Endothelial cell (in vitro differentiated cells): Measurements from ENCODE around the gene ABLIM1. TPM values are rescaled to one million over a fixed set of nuclear protein-coding genes. Genes with fewer than 3 reads are reported as not detected.

Experiments used
- DNase-seq: peaks from one replicate; pipeline ENCODE4 v3.0.0; 2021; ENCODE audit warnings: low spot score
- H3K27ac Mint-ChIP-seq: one replicate; pipeline ENCODE4 v1.8.0; 2021; ENCODE audit warnings: mixed read lengths, inconsistent platforms; ENCODE audit not compliant: unreplicated experiment
- H3K27me3 Mint-ChIP-seq: one replicate; pipeline ENCODE4 v1.8.0; 2021; ENCODE audit warnings: mild to moderate bottlenecking, moderate library complexity, mixed read lengths, inconsistent platforms; ENCODE audit not compliant: unreplicated experiment
- H3K36me3 Mint-ChIP-seq: one replicate; pipeline ENCODE4 v1.8.0; 2021; ENCODE audit warnings: mild to moderate bottlenecking, low read depth, mixed read lengths, inconsistent platforms; ENCODE audit not compliant: unreplicated experiment
- H3K4me1 Mint-ChIP-seq: one replicate; pipeline ENCODE4 v1.8.0; 2021; ENCODE audit warnings: mild to moderate bottlenecking, mixed read lengths, inconsistent platforms; ENCODE audit not compliant: unreplicated experiment
- H3K4me3 Mint-ChIP-seq: one replicate; pipeline ENCODE4 v1.8.0; 2021; ENCODE audit warnings: mild to moderate bottlenecking, mixed read lengths, inconsistent platforms; ENCODE audit not compliant: unreplicated experiment
- H3K9me3 Mint-ChIP-seq: one replicate; pipeline ENCODE4 v1.8.0; 2021; ENCODE audit warnings: mixed read lengths, inconsistent platforms; ENCODE audit not compliant: unreplicated experiment
- CTCF ChIP-seq: fragments of 200-600 bp; sonication (generic); IDR thresholded peaks from one replicate; pipeline ENCODE4 v1.5.0; 2021; ENCODE audit warnings: antibody characterized with exemption; ENCODE audit not compliant: unreplicated experiment
- total RNA-seq: library from RNA; stranded (reverse); fragmentation: NEBNext Ultra II Directional; extraction: Animal tissue kit (Norgen Biotek cat#: 25700); gene quantifications from one replicate; pipeline ENCODE4 v1.2.1, GENCODE V29; 2021; ENCODE audit not compliant: unreplicated experiment

The ABLIM1 gene
- total RNA-seq, 1 donor from 2014 or later = 55.9 TPM

GRCh38 chr10:114395366-114396022 is 262.6 kb downstream of the ABLIM1 start:
- Mint-ChIP-seq H3K4me1 (peaks cover 4% of the 10 kb centered on the region), H3K36me3 (no peaks in the 10 kb centered on the region), H3K27ac (no peak overlapping the region), H3K27me3 (peaks cover 11% of the 10 kb centered on the region), H3K9me3 (no peaks in the 10 kb centered on the region), H3K4me3 (no peak overlapping the region)
- TF ChIP-seq CTCF = no peak
- DNase-seq = no peak

DNA sequence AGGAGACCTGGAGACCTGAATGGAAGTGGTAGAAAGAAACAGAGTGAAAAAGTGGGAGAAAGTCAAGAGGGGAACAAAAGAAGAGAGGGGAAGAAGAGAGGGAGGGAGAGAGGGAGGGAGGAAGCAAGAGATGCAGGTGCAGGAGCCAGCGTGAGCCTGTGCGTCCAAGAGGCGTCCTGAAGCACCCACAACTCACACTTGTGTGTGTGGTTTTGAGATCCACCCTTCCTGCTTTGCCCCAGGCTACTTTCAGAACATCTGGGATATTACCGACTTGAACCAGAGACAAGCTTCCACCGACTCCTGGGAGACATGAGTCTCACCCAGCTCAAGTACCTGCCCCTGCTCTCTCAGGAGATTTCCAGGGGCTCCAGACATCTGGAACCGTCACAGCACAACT is 263.5 kb downstream of the ABLIM1 start:
- peaks cover 1% of the 10 kb centered on the region for H3K4me1 Mint-ChIP-seq
- H3K9me3 Mint-ChIP-seq = no peaks in the 10 kb centered on the region
- TF ChIP-seq CTCF = no peak
- DNase-seq = no peak
- H3K27me3 Mint-ChIP-seq = peaks cover 11% of the 10 kb centered on the region
- no peak overlapping the region for H3K27ac Mint-ChIP-seq
- no peak overlapping the region for H3K4me3 Mint-ChIP-seq
- no peaks in the 10 kb centered on the region for H3K36me3 Mint-ChIP-seq

DNA sequence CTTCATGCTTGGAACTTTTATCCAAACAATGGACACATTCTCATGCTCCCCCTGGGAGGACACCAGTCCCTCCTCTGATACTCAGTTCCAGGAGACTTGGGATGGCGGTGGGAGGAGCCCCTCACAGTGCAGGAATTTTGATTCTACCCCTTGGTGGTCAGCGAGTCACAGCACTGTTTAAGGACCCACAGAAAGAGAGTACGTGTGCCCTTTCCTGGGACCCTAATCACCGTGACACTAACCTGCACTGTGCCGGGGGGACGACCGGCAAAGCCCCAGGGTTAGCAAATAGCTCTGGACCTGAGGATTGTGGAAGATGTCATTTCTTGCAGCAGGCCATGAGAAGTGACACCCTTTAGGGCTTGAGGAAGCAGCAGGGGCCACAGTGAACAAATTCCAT is 264.2 kb downstream of the ABLIM1 start:
- TF ChIP-seq CTCF = no peak
- H3K9me3 Mint-ChIP-seq = no peaks in the 10 kb centered on the region
- H3K4me1 Mint-ChIP-seq = no peaks in the 10 kb centered on the region
- no peak overlapping the region for H3K4me3 Mint-ChIP-seq
- no peak for DNase-seq
- H3K27ac Mint-ChIP-seq = no peak overlapping the region
- peaks cover 9% of the 10 kb centered on the region for H3K27me3 Mint-ChIP-seq
- no peaks in the 10 kb centered on the region for H3K36me3 Mint-ChIP-seq

DNA sequence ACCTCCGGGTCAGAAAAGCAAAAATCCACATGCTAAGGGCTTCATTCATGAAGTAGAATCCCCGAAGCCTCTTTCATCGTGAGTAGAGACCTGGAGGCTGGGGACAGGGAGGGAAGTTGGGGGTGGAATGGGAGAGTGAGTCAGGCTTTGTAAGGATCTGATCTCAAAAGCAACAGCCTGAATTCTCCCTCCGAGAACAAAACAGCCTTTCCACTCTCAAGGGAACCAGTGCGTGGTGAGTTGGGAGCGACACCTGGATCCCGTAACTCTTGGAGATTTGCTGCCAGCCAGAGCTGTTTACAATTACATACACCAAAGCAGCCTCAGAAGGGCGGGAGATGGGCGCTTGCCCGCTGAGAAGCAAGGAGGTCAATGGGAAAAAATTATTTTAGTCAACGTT is 264.6 kb downstream of the ABLIM1 start:
- DNase-seq = no peak
- no peaks in the 10 kb centered on the region for H3K36me3 Mint-ChIP-seq
- no peak for TF ChIP-seq CTCF
- no peaks in the 10 kb centered on the region for H3K4me1 Mint-ChIP-seq
- peak overlapping the region; percentile 24 for H3K27ac Mint-ChIP-seq
- no peaks in the 10 kb centered on the region for H3K9me3 Mint-ChIP-seq
- H3K4me3 Mint-ChIP-seq = no peak overlapping the region
- peaks cover 9% of the 10 kb centered on the region for H3K27me3 Mint-ChIP-seq

DNA sequence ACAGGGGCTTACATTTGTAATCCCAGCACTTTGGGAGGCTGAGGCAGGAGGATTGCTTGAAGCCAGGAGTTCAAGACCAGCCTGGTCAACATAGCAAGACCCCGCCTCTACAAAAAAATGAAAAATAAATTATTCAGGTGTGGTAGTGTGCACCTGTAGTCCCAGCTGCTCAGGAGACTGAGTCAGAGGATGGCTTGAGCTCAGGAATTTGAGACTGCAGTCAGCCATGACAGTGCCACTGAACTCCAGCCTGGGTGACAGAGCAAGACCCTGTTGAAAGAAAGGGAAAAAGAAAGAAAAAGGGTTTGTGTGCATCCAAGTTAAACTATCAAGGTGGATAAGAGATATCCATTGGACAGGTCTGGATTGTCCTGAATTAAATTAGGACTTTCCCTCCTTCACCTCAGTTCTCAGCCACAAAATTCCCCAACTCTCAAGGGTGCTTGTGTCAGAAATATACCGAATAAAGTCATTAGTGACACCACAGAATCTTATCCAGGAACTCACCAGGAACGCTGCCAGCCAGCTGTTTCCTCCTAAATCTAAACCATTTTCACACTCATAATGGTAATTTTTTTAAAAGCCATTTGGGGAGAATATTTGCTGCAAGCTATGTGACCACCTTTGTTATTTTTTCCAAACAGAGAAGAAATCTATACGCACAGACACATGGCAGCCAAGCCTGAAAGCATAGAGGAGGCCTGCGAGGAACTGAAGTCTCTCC is 265.8 kb downstream of the ABLIM1 start:
- no peak overlapping the region for H3K27ac Mint-ChIP-seq
- no peak for TF ChIP-seq CTCF
- no peaks in the 10 kb centered on the region for H3K9me3 Mint-ChIP-seq
- no peaks in the 10 kb centered on the region for H3K36me3 Mint-ChIP-seq
- no peak overlapping the region for H3K4me3 Mint-ChIP-seq
- no peak for DNase-seq
- no peaks in the 10 kb centered on the region for H3K4me1 Mint-ChIP-seq
- peaks cover 11% of the 10 kb centered on the region for H3K27me3 Mint-ChIP-seq
